Uterus (tissue), 4 donors: Measurements from ENCODE around the gene POLR3G. TPM values are rescaled to one million over a fixed set of nuclear protein-coding genes. Genes with fewer than 3 reads are reported as not detected.
A peak's percentile ranks its signal among the peaks of the same experiment; 100 is the strongest.

Experiments
- DNase-seq, 2 donors: peaks; one replicate each; pipeline ENCODE4 v3.0.0-alpha.2; 2019 to 2020
- H3K27ac ChIP-seq, 2 donors: fragments of 200-600 bp; sonication (generic); 1 replicate in 1 of 2; 2 replicates in 1 of 2; pipeline ENCODE4 v1.5.1; 2016 to 2018
- H3K27me3 ChIP-seq, 2 donors: fragments of 200-600 bp; sonication (generic); one replicate each; pipeline ENCODE4 v1.5.1; 2018 to 2019; ENCODE audit warnings: control low read depth in 1 of 2
- H3K36me3 ChIP-seq, 2 donors: fragments of 200-600 bp; sonication (generic); one replicate each; pipeline ENCODE4 v1.5.1; 2019; ENCODE audit warnings: control low read depth in 1 of 2
- H3K4me1 ChIP-seq, 2 donors: fragments of 200-600 bp; sonication (generic); one replicate each; pipeline ENCODE4 v1.5.1; 2018 to 2019; ENCODE audit warnings: control low read depth in 1 of 2
- H3K4me3 ChIP-seq, 2 donors: fragments of 200-600 bp; sonication (generic); 1 replicate in 1 of 2; 2 replicates in 1 of 2; pipeline ENCODE4 v1.5.1; 2018 to 2019; ENCODE audit warnings: mild to moderate bottlenecking in 1 of 2
- H3K9me3 ChIP-seq, 2 donors: fragments of 200-600 bp; sonication (generic); one replicate each; pipeline ENCODE4 v1.5.1; 2019; ENCODE audit warnings: control low read depth in 1 of 2
- CTCF ChIP-seq, 4 experiments: fragments of 200-600 bp in 2 of 4; fragments of 450-650 bp in 2 of 4; sonication (generic) in 2 of 4; IDR thresholded peaks; one replicate each; pipeline ENCODE4 v1.5.1; 2016 to 2019; ENCODE audit warnings: antibody characterized with exemption in 4 of 4, mild to moderate bottlenecking in 2 of 4, moderate library complexity in 1 of 4
- POLR2A ChIP-seq, 2 donors: fragments of 450-650 bp; IDR thresholded peaks; one replicate each; pipeline ENCODE4 v1.6.1; 2016; ENCODE audit warnings: antibody characterized with exemption in 2 of 2, mild to moderate bottlenecking in 1 of 2, moderate library complexity in 1 of 2
- intact Hi-C: fragments of 100-400 bp; cut with DNase I; formaldehyde crosslinking; loops from one replicate; pipeline ENCODE4 v1.15.1; 2023; ENCODE audit warnings: low total_unique reads
- total RNA-seq, 4 donors: library from RNA; depleted of rRNA in 3 of 4; stranded (reverse); fragments of >200 nt in 3 of 4; gene quantifications; one replicate each; pipeline versions ENCODE4 v1.1.0 to v1.2.4, GENCODE V29; 2014 to 2023
- donor health status: DM: yes; HTN: yes; CAD: no.

Gene POLR3G
- total RNA-seq, 4 donors from 2014 or later, result 2.4 to 4.6 (median 2.5) TPM; not detected in 1

GRCh38 chr5:90529939-90530677, 55.4 kb downstream of the POLR3G start:
- H3K4me1 ChIP-seq, result peaks cover 0 to 3% of the 10 kb centered on the region in 2 donors
- H3K4me3 ChIP-seq, result peak overlapping the region; percentile 89 to 99
- TF ChIP-seq CTCF (IDR thresholded peaks at IDR 0.05), result peak; percentile 60 to 85 (median 69)
- no peak for TF ChIP-seq POLR2A (IDR thresholded peaks at IDR 0.05)
- peak; percentile 66 to 73 for DNase-seq
- no peaks in the 10 kb centered on the region for H3K27me3 ChIP-seq
- H3K27ac ChIP-seq, result peak overlapping the region; percentile 96 to 97
- intact Hi-C loops, result loop anchor here (10.0 kb wide), 1 partner anchor 115 kb away; no protein-coding TSS in a partner anchor
- H3K36me3 ChIP-seq, result no peaks in the 10 kb centered on the region
- no peaks in the 10 kb centered on the region for H3K9me3 ChIP-seq

GRCh38 chr5:90530736-90531487, 56.2 kb downstream of the POLR3G start:
- peak overlapping the region; percentile 96 to 97 for H3K27ac ChIP-seq
- TF ChIP-seq POLR2A (IDR thresholded peaks at IDR 0.05), result no peak
- no peak for TF ChIP-seq CTCF (IDR thresholded peaks at IDR 0.05)
- H3K4me1 ChIP-seq, result peaks cover 0 to 3% of the 10 kb centered on the region in 2 donors
- intact Hi-C loops, result loop anchor here (10.0 kb wide), 1 partner anchor 116 kb away; no protein-coding TSS in a partner anchor
- no peaks in the 10 kb centered on the region for H3K36me3 ChIP-seq
- peak in 1 of 2 donors; percentile 25 for DNase-seq
- peak overlapping the region in 1 of 2 donors; percentile 89 for H3K4me3 ChIP-seq
- H3K9me3 ChIP-seq, result no peaks in the 10 kb centered on the region
- no peaks in the 10 kb centered on the region for H3K27me3 ChIP-seq

DNA sequence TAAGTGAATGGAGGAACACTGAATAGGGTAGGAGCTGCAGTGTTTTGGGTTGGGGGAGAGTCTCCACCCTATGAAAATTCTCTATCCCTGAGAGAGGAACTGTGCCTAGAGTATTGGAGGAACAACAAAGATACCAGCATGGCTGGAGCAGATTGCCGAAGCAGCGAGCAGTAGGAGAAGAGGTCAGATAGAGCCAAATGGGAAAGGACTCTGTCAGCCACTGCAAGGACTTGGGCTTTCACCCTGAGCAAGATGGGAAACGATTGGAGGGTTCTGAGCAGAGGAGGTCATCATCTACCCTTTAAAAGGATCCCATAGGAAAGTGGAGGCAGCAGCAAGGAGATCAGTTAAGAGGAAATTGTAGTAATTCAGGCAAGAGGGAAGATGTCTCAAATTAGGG, 59.1 kb downstream of the POLR3G start:
- Histone ChIP-seq H3K27ac (no peak overlapping the region), H3K4me3 (no peak overlapping the region), H3K4me1 (peaks cover 0 to 3% of the 10 kb centered on the region in 2 donors), H3K36me3 (no peaks in the 10 kb centered on the region), H3K9me3 (no peaks in the 10 kb centered on the region), H3K27me3 (no peaks in the 10 kb centered on the region)
- no peak for DNase-seq
- intact Hi-C loops, result loop anchor here (10.0 kb wide), 1 partner anchor 119 kb away; no protein-coding TSS in a partner anchor
- no peak for TF ChIP-seq CTCF (IDR thresholded peaks at IDR 0.05)
- no peak for TF ChIP-seq POLR2A (IDR thresholded peaks at IDR 0.05)

GRCh38 chr5:90534922-90535321, 60.3 kb downstream of the POLR3G start:
- TF ChIP-seq CTCF (IDR thresholded peaks at IDR 0.05), result no peak
- no peak for TF ChIP-seq POLR2A (IDR thresholded peaks at IDR 0.05)
- Histone ChIP-seq H3K9me3 (no peaks in the 10 kb centered on the region), H3K4me3 (no peak overlapping the region), H3K36me3 (no peaks in the 10 kb centered on the region), H3K27ac (no peak overlapping the region), H3K4me1 (peaks cover 0 to 3% of the 10 kb centered on the region in 2 donors), H3K27me3 (no peaks in the 10 kb centered on the region)
- intact Hi-C loops, result loop anchor here (10.0 kb wide), 1 partner anchor 120 kb away; no protein-coding TSS in a partner anchor
- DNase-seq, result no peak
